Liver (tissue), 3 donors: ENCODE data around the gene CABCOCO1.

Experiments
- RAD21 ChIP-seq, 2 donors: IDR thresholded peaks; 2 replicates each; pipeline ENCODE4 v1.6.1; 2016; ENCODE audit warnings: antibody characterized with exemption in 2 of 2, mild to moderate bottlenecking in 2 of 2
- TF ChIP-seq, protein P1 (sequence below): fragments of 150-350 bp; IDR thresholded peaks from 2 replicates; pipeline ENCODE4 v1.5.1; 2017; ENCODE audit warnings: improper control_type of control experiment, low read depth, low read length; ENCODE audit not compliant: missing input control
- donor health status: healthy.
- donor health status: healthy.

DNA sequence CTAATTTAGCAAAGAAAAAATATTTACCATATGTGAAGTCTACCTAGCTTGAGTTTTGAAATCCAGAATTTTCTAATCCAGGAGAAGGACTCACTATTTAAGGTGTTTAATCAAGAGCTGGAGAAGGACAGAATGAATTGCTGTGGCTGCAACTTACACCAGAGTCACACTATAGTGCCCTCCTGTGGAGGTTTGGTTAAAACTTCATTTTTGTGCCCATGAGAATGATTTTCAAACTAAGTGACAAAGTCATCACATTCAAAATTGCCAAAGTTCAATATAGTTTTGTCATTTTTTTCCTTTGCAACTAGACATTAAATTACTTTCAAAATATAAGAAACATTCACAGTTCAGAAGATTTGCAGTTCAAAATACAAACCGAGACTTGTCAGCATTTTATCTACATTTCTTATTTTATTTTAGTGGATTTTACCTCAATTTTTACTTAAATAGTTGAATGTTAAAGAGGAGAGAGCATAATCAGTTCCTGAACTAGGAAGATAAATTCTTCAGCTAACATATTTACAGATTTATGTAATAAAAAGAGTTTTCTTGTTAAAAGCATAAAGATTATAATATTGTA is 70.7 kb downstream of the CABCOCO1 start:
- TF ChIP-seq, protein P1, sequence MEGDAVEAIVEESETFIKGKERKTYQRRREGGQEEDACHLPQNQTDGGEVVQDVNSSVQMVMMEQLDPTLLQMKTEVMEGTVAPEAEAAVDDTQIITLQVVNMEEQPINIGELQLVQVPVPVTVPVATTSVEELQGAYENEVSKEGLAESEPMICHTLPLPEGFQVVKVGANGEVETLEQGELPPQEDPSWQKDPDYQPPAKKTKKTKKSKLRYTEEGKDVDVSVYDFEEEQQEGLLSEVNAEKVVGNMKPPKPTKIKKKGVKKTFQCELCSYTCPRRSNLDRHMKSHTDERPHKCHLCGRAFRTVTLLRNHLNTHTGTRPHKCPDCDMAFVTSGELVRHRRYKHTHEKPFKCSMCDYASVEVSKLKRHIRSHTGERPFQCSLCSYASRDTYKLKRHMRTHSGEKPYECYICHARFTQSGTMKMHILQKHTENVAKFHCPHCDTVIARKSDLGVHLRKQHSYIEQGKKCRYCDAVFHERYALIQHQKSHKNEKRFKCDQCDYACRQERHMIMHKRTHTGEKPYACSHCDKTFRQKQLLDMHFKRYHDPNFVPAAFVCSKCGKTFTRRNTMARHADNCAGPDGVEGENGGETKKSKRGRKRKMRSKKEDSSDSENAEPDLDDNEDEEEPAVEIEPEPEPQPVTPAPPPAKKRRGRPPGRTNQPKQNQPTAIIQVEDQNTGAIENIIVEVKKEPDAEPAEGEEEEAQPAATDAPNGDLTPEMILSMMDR = peak; percentile 38
- TF ChIP-seq RAD21 (IDR thresholded peaks at IDR 0.05) = peak; percentile 76 to 79
